DND-41 (cell line): Measurements from ENCODE around the gene DDX25.

Source experiments
- CTCF ChIP-seq: IDR thresholded peaks from 2 replicates; pipeline ENCODE4 v1.5.1; 2012; ENCODE audit warnings: borderline replicate concordance, low read length, moderate library complexity, mild to moderate bottlenecking; ENCODE audit not compliant: poor library complexity, severe bottlenecking; ENCODE audit errors: extremely low read depth
- EZH2 ChIP-seq: IDR thresholded peaks from 3 replicates; pipeline ENCODE4 v1.6.1; 2012; ENCODE audit warnings: borderline replicate concordance, low read depth, mild to moderate bottlenecking, moderate library complexity, low read length, inconsistent platforms; ENCODE audit not compliant: severe bottlenecking

GRCh38 chr11:125922156-125922555 is 17.8 kb downstream of the DDX25 start:
- TF ChIP-seq CTCF (no peak), EZH2 (no peak)
